ENCODE data around the gene MRPS7. TPM values are rescaled to one million over a fixed set of nuclear protein-coding genes. Genes with fewer than 3 reads are reported as not detected.

The MRPS7 gene
- total RNA-seq, 1 experiment from 2014 or later, result 93.7 TPM

GRCh38 chr17:75225016-75225415, 36.7 kb upstream of the MRPS7 start:
- no peak for DNase-seq
- H3K27ac ChIP-seq (ENCODE audit: insufficient read length, low read depth, low read length), result no peak overlapping the region
- no peaks in the 10 kb centered on the region for H3K4me1 Mint-ChIP-seq
- H2BK15ac ChIP-seq (ENCODE audit: low read depth, low read length), result no peak overlapping the region
- H3K27me3 Mint-ChIP-seq (ENCODE audit: low read depth), result no peaks in the 10 kb centered on the region
- no peak overlapping the region for H3K4me3 Mint-ChIP-seq
- no peaks in the 10 kb centered on the region for H3K27me3 ChIP-seq (ENCODE audit: insufficient read depth, low read length)
- H3K4ac ChIP-seq (ENCODE audit: low read depth, low read length), result no peak overlapping the region
- H3K9me3 ChIP-seq (ENCODE audit: control insufficient read depth, low read depth, low read length), result no peaks in the 10 kb centered on the region
- no peak overlapping the region for H2BK12ac ChIP-seq (ENCODE audit: insufficient read length, low read depth, low read length)
- H2BK5ac ChIP-seq (ENCODE audit: insufficient read length, low read length), result no peak overlapping the region
- no peak overlapping the region for H4K8ac ChIP-seq (replicated peaks; ENCODE audit: insufficient read length, low read depth, low read length)
- H3K27ac Mint-ChIP-seq, result no peak overlapping the region
- no peaks in the 10 kb centered on the region for H3K4me1 ChIP-seq (ENCODE audit: insufficient read depth, low read length)
- H3K56ac ChIP-seq (ENCODE audit: insufficient read length, low read depth, low read length), result no peak overlapping the region
- no peak overlapping the region for H2AFZ ChIP-seq (ENCODE audit: low read length)
- no peak for TF ChIP-seq CTCF (conservative IDR thresholded peaks at IDR 0.05)
- H3K36me3 Mint-ChIP-seq (ENCODE audit: insufficient read depth in 1 of 3, low read depth in 3 of 3), result peaks cover 35 to 79% (median 72%) of the 10 kb centered on the region in 3 experiments
- no peaks in the 10 kb centered on the region for H3K23me2 ChIP-seq (ENCODE audit: insufficient read length, low read depth, low read length, poor library complexity, severe bottlenecking)
- no peak overlapping the region for H3T11ph ChIP-seq (ENCODE audit: low read length)
- H3K79me1 ChIP-seq (ENCODE audit: insufficient read depth, low read depth, low read length, poor library complexity, severe bottlenecking), result no peaks in the 10 kb centered on the region
- no peak overlapping the region for H4K5ac ChIP-seq (ENCODE audit: insufficient read length, low read depth, low read length)
- no peak overlapping the region for H3K14ac ChIP-seq (ENCODE audit: insufficient read depth, low read length)
- H3K79me2 ChIP-seq (ENCODE audit: insufficient read depth, low read length), result no peaks in the 10 kb centered on the region
- no peaks in the 10 kb centered on the region for H4K20me1 ChIP-seq (ENCODE audit: control insufficient read depth, insufficient read depth, insufficient read length)
- H3K9me3 Mint-ChIP-seq, result no peaks in the 10 kb centered on the region
- H4K91ac ChIP-seq (ENCODE audit: insufficient read length, low read depth, low read length), result no peak overlapping the region
- no CpG with 5 or more reads among the region's 14 CpGs for WGBS (ENCODE audit: extremely low coverage, insufficient read length, low lambda C conversion rate)
- no peak overlapping the region for H2AK5ac ChIP-seq (ENCODE audit: insufficient read length, low read length)
- no peak overlapping the region for H3K23ac ChIP-seq (ENCODE audit: insufficient read length, low read depth, low read length)
- no peak overlapping the region for H3K18ac ChIP-seq (ENCODE audit: insufficient read length, low read depth, low read length)
- H3K4me2 ChIP-seq (ENCODE audit: insufficient read depth, insufficient read length, low read length), result no peak overlapping the region
- H3K9ac ChIP-seq (ENCODE audit: extremely low read depth, insufficient read length, low read length), result no peak overlapping the region
- no peak overlapping the region for H2BK20ac ChIP-seq (ENCODE audit: low read depth, low read length, poor library complexity, severe bottlenecking)
- no peak overlapping the region for H2BK120ac ChIP-seq (ENCODE audit: low read depth, low read length, poor library complexity, severe bottlenecking)
